HK-2 (cell line): ENCODE results near the gene FAM221A.
"Not testable (repeated sequence)": the region's sequence is repeated elsewhere in the genome, so short reads cannot be mapped to it uniquely, and the experiment has no call there.

Source experiments
- DNase-seq: peaks from one replicate; pipeline ENCODE4 v3.0.0-alpha.2; 2018; ENCODE audit not compliant: unreplicated experiment

FAM221A gene

GRCh38 chr7:23709081-23709750 is 29.2 kb downstream of the FAM221A start:
- no peak for DNase-seq

- no peak for DNase-seq
These were observed 30.0 kb downstream of the FAM221A start, which contains the start of gene STK31 for GRCh38 chr7:23710000-23710399. Gene STK31 (plus strand): TSS chr7:23710219. CDS start chr7:23710286, 67 bp downstream.

- DNase-seq: no peak
These were observed 32.6 kb downstream of the FAM221A start for GRCh38 chr7:23712368-23713284.

- peak; percentile 28 for DNase-seq
These were observed 33.5 kb downstream of the FAM221A start for GRCh38 chr7:23713285-23714149.

- DNase-seq: no peak
These were observed 34.1 kb downstream of the FAM221A start for GRCh38 chr7:23714150-23714464.

- DNase-seq: no peak
These were observed 34.6 kb downstream of the FAM221A start for GRCh38 chr7:23714579-23714978.

- no peak for DNase-seq
These were observed 35.1 kb downstream of the FAM221A start for GRCh38 chr7:23715099-23715498.

GRCh38 chr7:23717788-23718187 is 37.8 kb downstream of the FAM221A start:
- no peak for DNase-seq

GRCh38 chr7:23721456-23721855 is 41.5 kb downstream of the FAM221A start:
- DNase-seq: no peak

- not testable (repeated sequence) for DNase-seq
These were observed 42.7 kb downstream of the FAM221A start for GRCh38 chr7:23722587-23723216.

GRCh38 chr7:23724113-23724512 is 44.1 kb downstream of the FAM221A start:
- DNase-seq: not testable (repeated sequence)

GRCh38 chr7:23742051-23742450 is 62.1 kb downstream of the FAM221A start:
- DNase-seq: no peak

- DNase-seq: no peak
These were observed 63.2 kb downstream of the FAM221A start for GRCh38 chr7:23743226-23743625.

- no peak for DNase-seq
These were observed 66.6 kb downstream of the FAM221A start for GRCh38 chr7:23746629-23747028.

GRCh38 chr7:23751852-23752251 is 71.9 kb downstream of the FAM221A start:
- no peak for DNase-seq
